A673 (cell line): ENCODE results near the gene CCDC159.

Experiments
- CTCF ChIP-seq: fragments of 300-800, 200-600 bp; sonication (generic); conservative IDR thresholded peaks from 2 replicates; pipeline ENCODE4 v1.5.1; 2017; ENCODE audit warnings: low read depth, mild to moderate bottlenecking, antibody characterized with exemption, low read length, moderate library complexity, mixed read lengths
- EZH2 ChIP-seq: fragments of 200-600 bp; sonication (generic); IDR thresholded peaks from 2 replicates; pipeline ENCODE4 v1.6.1; 2017; ENCODE audit warnings: borderline replicate concordance, low read depth, mild to moderate bottlenecking, mixed read lengths, antibody characterized with exemption, low read length; ENCODE audit not compliant: poor library complexity, severe bottlenecking

GRCh38 chr19:11377756-11378155, 31.4 kb downstream of the CCDC159 start:
- TF ChIP-seq EZH2, result no peak
- no peak for TF ChIP-seq CTCF
